HepG2 (cell line): Measurements from ENCODE around the gene RASD2.
A peak's percentile ranks its signal among the peaks of the same experiment; 100 is the strongest.
"Not testable (repeated sequence)": the region's sequence is repeated elsewhere in the genome, so short reads cannot be mapped to it uniquely, and the experiment has no call there.

ENCODE experiments used
- EZH2 ChIP-seq: conservative IDR thresholded peaks from 2 replicates; pipeline ENCODE4 v1.6.1; 2012; ENCODE audit warnings: mild to moderate bottlenecking, low read depth, low read length, moderate library complexity
- NR2C2 ChIP-seq: sonication (generic); formaldehyde crosslinking; IDR thresholded peaks from 2 replicates; pipeline ENCODE4 v1.4.0; 2020; ENCODE audit warnings: missing genetic modification reagents, mild to moderate bottlenecking, moderate library complexity, borderline replicate concordance
- POGZ ChIP-seq: sonication (generic); formaldehyde crosslinking; IDR thresholded peaks from 2 replicates; pipeline ENCODE4 v1.4.0; 2020; ENCODE audit warnings: mild to moderate bottlenecking, missing genetic modification reagents
- RFX5 ChIP-seq: IDR thresholded peaks from 2 replicates; pipeline ENCODE4 v1.6.1; 2011; ENCODE audit warnings: low read depth, low read length, improper control_type of control experiment
- ZNF589 ChIP-seq: sonication (generic); formaldehyde crosslinking; conservative IDR thresholded peaks from 2 replicates; pipeline ENCODE4 v1.8.0; 2022; ENCODE audit warnings: mild to moderate bottlenecking, moderate library complexity, missing genetic modification reagents
- TF ChIP-seq, protein P1 (sequence below): sonication (generic); formaldehyde crosslinking; IDR thresholded peaks from 2 replicates; pipeline ENCODE4 v1.9.0; 2021; ENCODE audit warnings: missing genetic modification reagents, mild to moderate bottlenecking, borderline replicate concordance

DNA sequence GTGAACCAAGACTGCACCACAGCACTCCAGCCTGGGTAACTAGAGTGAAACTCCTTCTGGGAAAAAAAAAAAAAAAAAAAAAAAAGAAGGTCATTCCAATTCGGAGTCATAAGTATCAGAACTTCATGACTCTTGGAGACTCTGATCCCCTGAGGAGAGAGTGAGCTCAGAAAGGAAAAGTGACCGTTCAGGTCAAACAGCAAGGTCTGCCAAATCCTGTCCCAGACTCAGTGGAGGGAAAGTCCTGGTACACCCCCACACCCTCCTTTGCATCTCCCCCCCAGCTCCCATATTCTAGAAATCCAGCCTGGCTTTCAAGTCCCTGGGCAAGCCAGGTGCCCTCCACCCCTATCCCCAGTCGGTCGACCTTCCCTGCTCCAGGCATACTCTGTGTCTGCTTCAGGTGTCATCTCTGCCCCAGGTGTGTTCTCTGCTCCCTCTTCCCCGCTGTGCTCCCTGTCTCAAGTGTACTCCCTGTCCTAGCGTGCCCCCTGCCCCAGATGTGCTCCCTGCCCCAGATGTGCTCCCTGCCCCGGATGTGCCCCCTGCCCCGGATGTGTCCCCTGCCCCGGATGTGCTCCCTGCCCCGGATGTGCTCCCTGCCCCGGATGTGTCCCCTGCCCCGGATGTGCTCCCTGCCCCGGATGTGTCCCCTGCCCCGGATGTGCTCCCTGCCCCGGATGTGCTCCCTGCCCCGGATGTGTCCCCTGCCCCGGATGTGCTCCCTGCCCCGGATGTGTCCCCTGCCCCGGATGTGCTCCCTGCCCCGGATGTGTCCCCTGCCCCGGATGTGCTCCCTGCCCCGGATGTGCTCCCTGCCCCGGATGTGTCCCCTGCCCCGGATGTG is 49.3 kb upstream of the RASD2 start:
- not testable (repeated sequence) for TF ChIP-seq EZH2, POGZ, ZNF589, RFX5
- TF ChIP-seq NR2C2 (CRISPR knock-in tag), result peak; percentile 96
- TF ChIP-seq, protein P1, sequence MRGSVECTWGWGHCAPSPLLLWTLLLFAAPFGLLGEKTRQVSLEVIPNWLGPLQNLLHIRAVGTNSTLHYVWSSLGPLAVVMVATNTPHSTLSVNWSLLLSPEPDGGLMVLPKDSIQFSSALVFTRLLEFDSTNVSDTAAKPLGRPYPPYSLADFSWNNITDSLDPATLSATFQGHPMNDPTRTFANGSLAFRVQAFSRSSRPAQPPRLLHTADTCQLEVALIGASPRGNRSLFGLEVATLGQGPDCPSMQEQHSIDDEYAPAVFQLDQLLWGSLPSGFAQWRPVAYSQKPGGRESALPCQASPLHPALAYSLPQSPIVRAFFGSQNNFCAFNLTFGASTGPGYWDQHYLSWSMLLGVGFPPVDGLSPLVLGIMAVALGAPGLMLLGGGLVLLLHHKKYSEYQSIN (CRISPR knock-in tag), result not testable (repeated sequence)
